HG03432 (cell line): ENCODE data around the gene FAM13A.

Experiments
- ATAC-seq: cut with Tn5 transposase; IDR thresholded peaks from one replicate; pipeline ENCODE4 v1.9.1; 2021; ENCODE audit warnings: mild to moderate bottlenecking, moderate library complexity; ENCODE audit not compliant: unreplicated experiment

FAM13A gene

DNA sequence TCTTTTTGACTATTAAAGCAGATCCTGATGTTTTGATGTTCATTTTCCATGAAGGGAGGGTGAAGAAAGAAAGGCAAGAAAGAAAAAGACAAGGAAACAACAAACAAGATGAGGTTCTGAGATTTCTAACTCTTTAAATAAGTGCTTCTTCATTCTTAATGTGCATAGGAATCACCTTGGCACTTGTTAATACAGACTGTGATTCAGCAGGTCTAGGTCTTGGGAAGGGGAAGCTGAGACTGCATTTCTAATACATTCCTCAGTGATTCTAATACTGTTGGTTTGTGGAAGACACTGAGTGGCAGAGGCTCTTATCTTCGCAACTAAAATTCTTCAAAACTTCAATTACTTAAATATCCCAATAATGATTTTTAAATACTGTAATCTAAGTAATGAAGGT, 264.2 kb downstream of the FAM13A start:
- no peak for ATAC-seq

GRCh38 chr4:88792268-88792781, 264.7 kb downstream of the FAM13A start:
- ATAC-seq, result peak; percentile 91

DNA sequence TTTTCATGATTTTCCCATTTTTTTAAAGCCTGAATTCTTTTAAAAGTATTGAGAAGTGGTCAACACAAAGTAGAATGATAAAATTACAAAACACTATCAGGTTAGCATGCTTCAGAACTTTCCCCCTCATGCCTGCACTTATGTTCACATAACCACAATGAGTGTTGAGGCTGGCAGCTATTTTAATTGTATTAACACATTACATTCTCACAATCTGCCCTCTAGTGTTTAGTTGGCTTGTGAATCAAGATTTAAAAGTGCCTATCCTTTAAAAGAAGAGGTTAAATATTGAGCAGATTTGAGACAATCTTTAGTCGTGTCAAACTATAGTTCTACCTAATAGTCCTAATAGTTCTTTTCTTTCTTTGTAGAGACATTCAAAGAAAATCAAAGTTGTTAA, 265.7 kb downstream of the FAM13A start:
- no peak for ATAC-seq

DNA sequence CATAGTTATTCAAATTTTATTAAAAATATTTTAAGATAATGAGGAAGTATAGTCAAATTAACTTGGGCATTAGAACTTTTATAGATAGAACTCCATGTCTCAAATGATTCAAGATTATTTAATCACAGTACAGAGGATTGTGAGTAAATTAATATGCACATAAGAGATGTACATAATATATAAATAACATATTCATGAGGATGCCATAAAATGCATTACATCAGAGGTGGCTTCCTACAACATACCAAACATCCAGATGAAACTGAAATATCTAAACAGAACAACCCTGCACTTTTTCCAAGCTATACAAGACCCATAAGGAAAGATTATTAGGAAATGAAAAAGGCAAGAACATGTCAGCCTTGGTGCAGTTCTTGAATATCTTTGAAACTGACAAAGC, 268.1 kb downstream of the FAM13A start:
- no peak for ATAC-seq

DNA sequence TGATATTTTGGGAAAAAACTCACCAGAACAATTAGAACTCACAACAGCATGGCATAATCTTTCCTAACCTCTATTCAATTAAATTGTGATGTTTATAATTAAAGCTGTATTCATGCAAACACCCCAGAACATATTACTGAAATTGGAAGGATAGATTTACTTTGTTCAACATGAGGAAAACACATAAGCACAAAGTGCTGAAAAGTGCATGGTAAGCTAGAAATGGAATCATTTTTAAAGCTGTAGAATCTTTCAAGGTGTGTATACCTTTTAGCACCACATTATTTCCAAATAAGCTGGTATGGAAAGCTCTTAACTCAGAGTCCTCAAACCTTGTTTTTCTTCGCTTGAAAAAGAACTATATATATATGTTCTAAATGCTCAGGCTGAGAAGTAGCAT, 268.6 kb downstream of the FAM13A start:
- no peak for ATAC-seq

DNA sequence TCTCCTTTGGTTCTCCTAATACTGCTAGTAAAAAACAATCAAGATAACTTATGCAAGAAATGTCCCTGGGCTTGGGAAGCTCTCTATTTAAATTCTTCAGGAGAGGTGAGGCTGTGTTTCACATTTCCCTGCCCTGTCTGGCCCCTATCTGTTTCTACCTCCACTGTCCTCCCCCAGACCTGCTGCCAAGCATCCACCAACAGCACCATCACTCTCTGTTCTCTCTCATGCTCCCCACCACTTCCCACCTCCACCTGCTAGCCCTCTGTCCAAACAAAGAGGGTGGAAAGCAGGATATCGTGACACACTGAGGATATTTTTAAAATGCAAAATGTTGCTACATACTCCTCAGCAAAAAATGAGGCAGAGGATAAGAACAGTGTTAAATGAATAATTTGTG, 271.0 kb downstream of the FAM13A start:
- ATAC-seq, result no peak

GRCh38 chr4:88780389-88780788, 276.6 kb downstream of the FAM13A start:
- no peak for ATAC-seq

- no peak for ATAC-seq
Observed at GRCh38 chr4:88779431-88779830, 277.6 kb downstream of the FAM13A start.

- peak; percentile 80 for ATAC-seq
Observed at GRCh38 chr4:88775529-88775928, 281.5 kb downstream of the FAM13A start.

DNA sequence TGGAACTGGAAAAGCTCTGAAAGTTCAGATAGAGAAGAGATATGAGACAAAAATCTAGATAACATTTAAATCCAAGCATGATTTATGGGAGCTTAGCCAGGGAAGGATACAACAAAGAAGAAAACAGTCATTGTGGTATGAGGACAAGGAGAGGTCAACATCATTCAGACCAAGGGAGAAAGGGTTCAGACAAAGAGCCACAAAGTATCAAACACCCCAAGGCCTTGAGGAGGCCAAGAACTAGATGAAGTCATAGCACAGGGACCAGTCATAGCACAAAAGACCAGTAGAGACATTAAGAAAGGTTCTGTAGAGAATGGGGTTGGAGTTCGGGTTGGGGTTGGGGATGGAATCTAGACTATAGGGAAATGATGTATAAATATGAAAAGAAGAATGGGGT, 282.0 kb downstream of the FAM13A start:
- no peak for ATAC-seq

GRCh38 chr4:88771883-88772450, 285.0 kb downstream of the FAM13A start:
- ATAC-seq, result no peak

GRCh38 chr4:88765729-88766128, 291.3 kb downstream of the FAM13A start:
- no peak for ATAC-seq

GRCh38 chr4:88763075-88763474, 293.9 kb downstream of the FAM13A start:
- ATAC-seq, result no peak

DNA sequence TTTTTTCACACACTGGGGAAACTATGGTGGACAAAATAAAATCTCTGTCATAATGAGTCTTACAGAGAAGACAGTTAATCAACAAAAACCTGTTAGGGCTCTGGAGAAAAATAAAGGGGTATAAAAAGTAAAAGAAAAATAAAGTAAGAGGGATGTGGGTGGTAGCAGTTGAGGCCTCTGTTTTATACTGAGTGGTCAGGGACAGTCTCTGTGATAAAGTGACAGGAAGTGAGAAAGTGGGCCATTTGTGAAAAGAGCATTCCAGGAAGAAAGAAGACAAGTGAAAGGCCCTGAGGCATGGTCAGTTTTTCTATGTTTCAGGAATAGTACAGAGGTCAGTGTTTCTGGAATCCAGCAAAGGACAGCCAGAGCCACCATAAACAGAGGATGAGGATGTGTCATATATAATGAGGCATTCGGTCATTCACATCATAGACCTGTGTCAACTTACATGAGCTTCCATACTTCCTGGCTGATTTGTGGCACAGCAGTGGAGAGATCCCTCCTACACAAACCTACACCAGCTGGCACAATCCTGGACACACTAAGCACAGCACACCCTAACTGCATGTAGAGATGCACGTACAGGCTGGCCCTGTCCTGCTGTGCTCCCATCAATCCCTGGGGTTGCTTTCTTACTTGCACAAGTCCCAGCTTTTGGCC, 295.0 kb downstream of the FAM13A start:
- no peak for ATAC-seq

DNA sequence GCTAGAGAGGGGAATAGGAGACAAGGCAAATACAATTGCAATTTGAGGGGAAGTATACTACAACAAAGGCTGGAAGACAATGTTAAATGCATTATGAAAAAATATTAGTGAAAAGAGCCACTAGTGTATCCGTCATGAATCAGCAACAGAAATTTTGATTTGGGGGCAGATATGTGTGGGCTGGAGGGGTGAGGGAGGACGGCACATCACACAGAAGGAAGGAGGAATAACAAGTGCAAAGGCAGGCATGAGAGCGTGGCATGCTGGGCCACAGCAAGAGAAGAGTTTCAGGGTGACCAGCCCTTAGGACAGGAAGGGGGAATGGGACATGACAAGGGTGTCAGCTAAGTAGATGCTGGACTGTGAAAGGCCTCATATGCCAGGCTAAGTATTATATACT, 295.6 kb downstream of the FAM13A start:
- no peak for ATAC-seq

- ATAC-seq, result no peak
Observed at GRCh38 chr4:88759895-88760290, 297.1 kb downstream of the FAM13A start.

DNA sequence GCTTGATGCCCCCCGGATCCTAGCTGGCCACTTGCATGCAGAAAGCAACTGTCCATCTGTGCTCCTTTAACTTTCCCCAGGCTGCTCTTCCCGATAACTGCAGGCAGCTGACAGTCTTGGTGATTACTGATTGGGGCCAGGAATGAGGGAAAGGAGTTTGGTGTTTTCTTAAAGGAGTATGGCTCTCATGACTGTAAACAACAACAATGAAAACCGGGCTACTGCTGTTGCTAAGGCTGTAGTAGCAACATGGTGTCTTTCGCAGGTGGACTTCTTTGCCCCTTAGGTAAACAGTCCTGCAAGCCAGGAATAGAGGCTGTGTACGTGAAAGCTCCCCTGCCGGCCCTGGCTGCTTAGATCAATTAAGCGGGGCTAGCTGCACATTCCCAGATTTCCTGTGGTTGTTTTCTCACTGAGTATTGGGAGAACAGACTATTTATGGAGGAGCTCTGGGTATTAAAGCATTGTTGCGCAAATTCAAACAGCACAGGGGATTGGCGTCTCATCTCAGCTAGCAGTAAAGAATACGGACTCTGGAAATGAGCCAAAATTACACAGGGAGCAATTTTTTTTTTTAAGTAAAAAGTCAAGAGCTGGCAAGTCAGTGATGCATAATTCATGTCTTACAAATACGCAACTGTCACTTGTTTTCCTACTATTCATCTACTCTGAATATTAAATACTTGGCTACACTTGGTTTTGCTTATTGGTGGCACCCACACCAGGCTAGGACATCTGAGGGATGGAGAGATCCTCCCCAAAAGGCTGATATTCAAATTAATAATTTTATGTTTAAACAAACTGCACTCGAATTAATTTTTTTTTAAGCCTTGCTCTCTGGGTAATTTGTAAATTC, 297.7 kb downstream of the FAM13A start:
- ATAC-seq, result no peak

DNA sequence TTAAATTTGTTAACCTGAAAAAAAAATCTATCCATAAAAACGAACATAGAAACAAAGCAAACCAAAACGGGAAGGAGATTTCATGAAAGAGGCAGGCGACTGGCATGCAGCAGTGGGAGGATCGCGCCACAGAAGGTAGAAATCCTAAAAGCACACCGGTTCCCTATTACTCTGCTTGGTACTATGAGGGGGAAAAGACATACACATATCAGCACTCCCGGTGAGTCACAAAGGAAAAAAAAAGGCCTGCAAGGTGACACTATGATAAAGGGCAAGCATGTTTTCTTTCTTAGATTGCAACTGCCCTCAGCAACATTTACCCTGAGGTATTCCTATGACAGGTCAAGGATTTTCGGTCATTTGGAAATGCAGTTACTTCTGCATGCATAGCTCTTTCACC, 298.7 kb downstream of the FAM13A start:
- no peak for ATAC-seq

DNA sequence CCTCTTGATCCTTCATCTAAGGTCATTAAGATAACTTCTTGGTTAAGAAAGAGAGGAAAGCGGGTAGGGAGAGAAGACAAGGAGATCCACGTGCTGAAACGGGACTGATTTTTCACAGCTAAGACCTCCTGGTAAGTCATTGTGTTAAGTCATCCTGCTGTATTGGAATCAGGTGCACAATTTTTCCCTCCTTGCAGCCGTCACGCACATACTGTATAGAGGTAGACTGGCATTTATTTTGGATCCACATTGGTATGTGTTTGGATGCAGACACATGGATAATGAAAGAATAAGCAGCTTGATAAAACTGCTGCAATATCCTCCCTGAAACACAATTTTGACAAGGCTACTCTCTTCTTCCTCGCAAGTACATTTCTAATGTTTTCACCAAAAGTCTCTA, 299.2 kb downstream of the FAM13A start:
- no peak for ATAC-seq

DNA sequence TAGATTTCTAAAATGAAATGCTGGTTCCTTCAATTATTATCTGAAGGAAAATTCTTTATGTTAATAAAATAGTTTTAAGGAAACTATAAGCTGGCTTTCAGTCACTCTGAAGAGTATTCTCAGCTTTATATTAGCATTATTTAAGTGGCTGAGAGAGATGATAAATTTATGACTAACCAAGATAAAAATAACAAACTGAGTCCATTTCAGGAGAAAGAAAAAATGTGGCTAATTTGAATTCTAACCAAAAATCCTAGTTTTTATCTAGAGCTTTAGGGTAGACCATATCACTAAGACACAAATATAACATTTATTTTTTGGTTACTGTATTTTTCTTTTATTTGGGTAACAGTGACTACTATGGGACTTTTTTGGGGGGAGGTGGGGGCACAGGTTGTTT, 299.9 kb downstream of the FAM13A start:
- no peak for ATAC-seq

DNA sequence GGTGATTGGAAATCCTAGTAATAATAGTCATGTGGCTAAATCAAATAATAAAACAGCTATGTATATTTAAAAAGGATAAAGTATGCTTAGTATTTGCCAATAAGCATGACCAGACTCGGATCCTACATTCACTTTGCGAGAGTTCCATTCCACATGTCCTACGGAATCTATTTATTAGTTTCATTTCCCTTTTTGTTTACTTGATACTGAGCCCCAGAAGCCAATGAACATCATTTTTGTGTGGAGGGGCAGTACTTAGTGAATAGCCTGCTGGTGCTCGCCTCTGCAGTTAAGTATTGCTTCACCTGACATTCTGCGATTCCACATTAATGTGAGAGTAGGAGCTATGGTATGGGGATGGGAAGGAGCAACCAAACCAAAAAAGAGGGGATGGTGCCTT, 300.8 kb downstream of the FAM13A start:
- no peak for ATAC-seq

GRCh38 chr4:88755454-88755853, 301.5 kb downstream of the FAM13A start:
- ATAC-seq, result no peak
